HCT116 (cell line): Measurements from ENCODE around the gene SCFD1. TPM values are rescaled to one million over a fixed set of nuclear protein-coding genes. Genes with fewer than 3 reads are reported as not detected.
"Not testable (repeated sequence)": the region's sequence is repeated elsewhere in the genome, so short reads cannot be mapped to it uniquely, and the experiment has no call there.

Experiments
- ATAC-seq: fragments of 200-7000 bp; cut with Tn5 transposase; 2 replicates; pipeline ENCODE4 v1.9.1; 2020; ENCODE audit warnings: mild to moderate bottlenecking, moderate library complexity
- BruUV-seq: library from RNA; stranded (reverse); fragments of 400-500 nt; replicated peaks from 2 replicates; lab custom pipeline; 2021; lab: Mats Ljungman, UMichigan
- CTCF ChIA-PET: fragments of 300-600 bp; sonication (Branson Sonifier 250); formaldehyde crosslinking; loops from one replicate; lab custom pipeline; 2021; ENCODE audit warnings: antibody characterized with exemption; lab: Charles Lee
- POLR2A ChIA-PET: fragments of 300-600, 350-600 bp; sonication (Branson Sonifier 250); formaldehyde crosslinking; loops from one replicate; lab custom pipeline; 2021; ENCODE audit warnings: antibody characterized with exemption; lab: Charles Lee
- RAD21 ChIA-PET, 2 experiments: fragments of 300-600 bp; sonication (Branson Sonifier 250); formaldehyde crosslinking; loops; one replicate each; lab custom pipeline; 2023; ENCODE audit warnings: low total read pairs in 2 of 2; ENCODE audit not compliant: uncharacterized antibody in 2 of 2, unreplicated experiment in 2 of 2, low non-redundant PET in 1 of 2; lab: Charles Lee
- DNase-seq: peaks from one replicate; pipeline ENCODE4 v3.0.0-alpha.2; 2010; ENCODE audit warnings: low read depth, low spot score
- H2AFZ ChIP-seq: fragments of 200-600 bp; shearing (Covaris generic), sonication (generic); 2 replicates; pipeline ENCODE4 v1.6.1; 2017; ENCODE audit warnings: low read depth, mixed run types, mixed read lengths, antibody characterized with exemption, low read length; ENCODE audit not compliant: poor library complexity, severe bottlenecking
- H3K27ac ChIP-seq: 2 replicates; pipeline ENCODE4 v1.5.1; 2012; ENCODE audit warnings: low read depth, low read length
- H3K27me3 ChIP-seq: fragments of 200-600 bp; sonication (generic); 2 replicates; pipeline ENCODE4 v1.6.1; 2016; ENCODE audit warnings: mixed run types, low read length, mixed read lengths; ENCODE audit not compliant: insufficient read depth
- H3K36me3 ChIP-seq, 2 experiments: fragments of 200-500 bp in 1 of 2; fragments of 200-600 bp in 1 of 2; sonication (Bioruptor generic) in 1 of 2; sonication (generic) in 1 of 2; 2 replicates each; pipeline versions ENCODE4 v1.5.1 to v1.6.1; 2014 to 2016; ENCODE audit warnings: low read length in 2 of 2, inconsistent platforms in 1 of 2, mixed read lengths in 1 of 2, mixed run types in 1 of 2; ENCODE audit not compliant: insufficient read depth in 2 of 2, control insufficient read depth in 1 of 2
- H3K4me1 ChIP-seq, 2 experiments: fragments of 200-600 bp in 1 of 2; sonication (generic) in 1 of 2; 2 replicates each; pipeline versions ENCODE4 v1.5.1 to v1.6.1; 2012 to 2017; ENCODE audit warnings: low read length in 2 of 2, inconsistent platforms in 1 of 2, mild to moderate bottlenecking in 1 of 2, mixed read lengths in 1 of 2, mixed run types in 1 of 2, moderate library complexity in 1 of 2; ENCODE audit not compliant: insufficient read depth in 2 of 2, control insufficient read depth in 1 of 2
- H3K4me2 ChIP-seq: fragments of 200-600 bp; sonication (generic); 2 replicates; pipeline ENCODE4 v1.6.1; 2017; ENCODE audit warnings: mixed run types, low read length, mixed read lengths
- H3K4me3 ChIP-seq, 2 experiments: fragments of 200-600 bp in 1 of 2; sonication (generic) in 1 of 2; replicated peaks in 1 of 2; 2 replicates each; pipeline ENCODE4 v1.5.1; 2011 to 2016; ENCODE audit warnings: low read length in 2 of 2, control low read depth in 1 of 2, low read depth in 1 of 2, mild to moderate bottlenecking in 1 of 2, mixed read lengths in 1 of 2, mixed run types in 1 of 2
- H3K79me2 ChIP-seq: fragments of 200-600 bp; sonication (generic); 2 replicates; pipeline ENCODE4 v1.6.1; 2017; ENCODE audit warnings: mild to moderate bottlenecking, mixed run types, low read length, moderate library complexity, mixed read lengths; ENCODE audit not compliant: insufficient read depth
- H3K9ac ChIP-seq: fragments of 200-600 bp; sonication (generic); 2 replicates; pipeline ENCODE4 v1.6.1; 2016; ENCODE audit warnings: low read length, mixed read lengths
- H3K9me2 ChIP-seq: fragments of 200-600 bp; sonication (generic), shearing (Covaris generic); 2 replicates; pipeline ENCODE4 v1.6.1; 2017; ENCODE audit warnings: mixed run types, mild to moderate bottlenecking, moderate library complexity; ENCODE audit not compliant: insufficient read depth
- H3K9me3 ChIP-seq, 2 experiments: fragments of 200-500 bp in 1 of 2; fragments of 200-600 bp in 1 of 2; sonication (Bioruptor generic) in 1 of 2; sonication (generic) in 1 of 2; 2 replicates each; pipeline ENCODE4 v1.6.1; 2014 to 2017; ENCODE audit warnings: low read length in 2 of 2, mixed read lengths in 2 of 2, inconsistent platforms in 1 of 2, low read depth in 1 of 2, mild to moderate bottlenecking in 1 of 2, mixed run types in 1 of 2, moderate library complexity in 1 of 2; ENCODE audit not compliant: control insufficient read depth in 1 of 2, insufficient read depth in 1 of 2
- H4K20me1 ChIP-seq: fragments of 200-600 bp; sonication (generic), shearing (Covaris generic); 2 replicates; pipeline ENCODE4 v1.6.1; 2017; ENCODE audit warnings: mixed run types, mild to moderate bottlenecking, moderate library complexity; ENCODE audit not compliant: insufficient read depth
- EGR1 ChIP-seq: IDR thresholded peaks from 2 replicates; pipeline ENCODE4 v1.6.1; 2012; ENCODE audit warnings: low read depth
- ELF1 ChIP-seq: IDR thresholded peaks from 2 replicates; pipeline ENCODE4 v1.6.1; 2012; ENCODE audit warnings: low read depth, borderline replicate concordance
- ZFX ChIP-seq: fragments of 450-650 bp; IDR thresholded peaks from 2 replicates; pipeline ENCODE4 v1.6.1; 2017
- intact Hi-C: fragments of 100-400 bp; cut with micrococcal nuclease; formaldehyde crosslinking; loops from 2 replicates; pipeline ENCODE4 v1.10.0; 2022
- total RNA-seq: library from RNA; stranded (reverse); gene quantifications from one replicate; pipeline ENCODE4 v1.2.1, GENCODE V29; 2021; ENCODE audit not compliant: unreplicated experiment

Gene SCFD1
- total RNA-seq, 1 experiment from 2014 or later = 71.1 TPM

GRCh38 chr14:30678926-30679431 lies 56.9 kb downstream of the SCFD1 start (continued):
- TF ChIP-seq EGR1 = no peak

- DNase-seq (no peak), ATAC-seq (no peak)
- RAD21 ChIA-PET = no interaction called here
- no peaks in the 10 kb centered on the region for H3K4me1 ChIP-seq
- intact Hi-C loops = no loop called here
- H2AFZ ChIP-seq = no peak overlapping the region
- H3K79me2 ChIP-seq = no peaks in the 10 kb centered on the region
- H3K27me3 ChIP-seq = no peaks in the 10 kb centered on the region
- H3K9me2 ChIP-seq = no peaks in the 10 kb centered on the region
- H3K4me2 ChIP-seq = no peak overlapping the region
- no peak overlapping the region for H3K4me3 ChIP-seq
- CTCF ChIA-PET = interaction anchor here (1.4 kb wide), 1 partner anchor 28 kb away, joined by 3 read pairs; no protein-coding TSS in a partner anchor
- POLR2A ChIA-PET = no interaction called here
- no peaks in the 10 kb centered on the region for H4K20me1 ChIP-seq
- peaks cover 0 to 2% of the 10 kb centered on the region in 2 experiments; a peak in 1 of 4 replicates for H3K36me3 ChIP-seq
- H3K27ac ChIP-seq = no peak overlapping the region
- H3K9ac ChIP-seq = no peak overlapping the region
- no TSS peak for BruUV-seq
- no peak for TF ChIP-seq ELF1
- TF ChIP-seq ZFX = no peak
- no peaks in the 10 kb centered on the region for H3K9me3 ChIP-seq
Measured at GRCh38 chr14:30680036-30680435, 57.9 kb downstream of the SCFD1 start.

GRCh38 chr14:30680776-30681175 lies 58.7 kb downstream of the SCFD1 start:
- H3K79me2 ChIP-seq, H3K27ac ChIP-seq, POLR2A ChIA-PET, ATAC-seq, H3K9ac ChIP-seq, H3K27me3 ChIP-seq, H3K4me1 ChIP-seq, RAD21 ChIA-PET, DNase-seq, BruUV-seq, H3K36me3 ChIP-seq, H3K4me2 ChIP-seq, H4K20me1 ChIP-seq, H3K4me3 ChIP-seq, H3K9me3 ChIP-seq, intact Hi-C loops, H3K9me2 ChIP-seq, H2AFZ ChIP-seq: not testable (repeated sequence)
- CTCF ChIA-PET = interaction anchor here (1.4 kb wide), 1 partner anchor 29 kb away, joined by 3 read pairs; no protein-coding TSS in a partner anchor
